GM21723 (cell line): ENCODE data around the gene MOCS3.

ENCODE experiments used
- ATAC-seq: cut with Tn5 transposase; IDR thresholded peaks from one replicate; pipeline ENCODE4 v1.9.1; 2021; ENCODE audit warnings: mild to moderate bottlenecking, moderate library complexity; ENCODE audit not compliant: unreplicated experiment

Gene MOCS3, protein sequence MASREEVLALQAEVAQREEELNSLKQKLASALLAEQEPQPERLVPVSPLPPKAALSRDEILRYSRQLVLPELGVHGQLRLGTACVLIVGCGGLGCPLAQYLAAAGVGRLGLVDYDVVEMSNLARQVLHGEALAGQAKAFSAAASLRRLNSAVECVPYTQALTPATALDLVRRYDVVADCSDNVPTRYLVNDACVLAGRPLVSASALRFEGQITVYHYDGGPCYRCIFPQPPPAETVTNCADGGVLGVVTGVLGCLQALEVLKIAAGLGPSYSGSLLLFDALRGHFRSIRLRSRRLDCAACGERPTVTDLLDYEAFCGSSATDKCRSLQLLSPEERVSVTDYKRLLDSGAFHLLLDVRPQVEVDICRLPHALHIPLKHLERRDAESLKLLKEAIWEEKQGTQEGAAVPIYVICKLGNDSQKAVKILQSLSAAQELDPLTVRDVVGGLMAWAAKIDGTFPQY

DNA sequence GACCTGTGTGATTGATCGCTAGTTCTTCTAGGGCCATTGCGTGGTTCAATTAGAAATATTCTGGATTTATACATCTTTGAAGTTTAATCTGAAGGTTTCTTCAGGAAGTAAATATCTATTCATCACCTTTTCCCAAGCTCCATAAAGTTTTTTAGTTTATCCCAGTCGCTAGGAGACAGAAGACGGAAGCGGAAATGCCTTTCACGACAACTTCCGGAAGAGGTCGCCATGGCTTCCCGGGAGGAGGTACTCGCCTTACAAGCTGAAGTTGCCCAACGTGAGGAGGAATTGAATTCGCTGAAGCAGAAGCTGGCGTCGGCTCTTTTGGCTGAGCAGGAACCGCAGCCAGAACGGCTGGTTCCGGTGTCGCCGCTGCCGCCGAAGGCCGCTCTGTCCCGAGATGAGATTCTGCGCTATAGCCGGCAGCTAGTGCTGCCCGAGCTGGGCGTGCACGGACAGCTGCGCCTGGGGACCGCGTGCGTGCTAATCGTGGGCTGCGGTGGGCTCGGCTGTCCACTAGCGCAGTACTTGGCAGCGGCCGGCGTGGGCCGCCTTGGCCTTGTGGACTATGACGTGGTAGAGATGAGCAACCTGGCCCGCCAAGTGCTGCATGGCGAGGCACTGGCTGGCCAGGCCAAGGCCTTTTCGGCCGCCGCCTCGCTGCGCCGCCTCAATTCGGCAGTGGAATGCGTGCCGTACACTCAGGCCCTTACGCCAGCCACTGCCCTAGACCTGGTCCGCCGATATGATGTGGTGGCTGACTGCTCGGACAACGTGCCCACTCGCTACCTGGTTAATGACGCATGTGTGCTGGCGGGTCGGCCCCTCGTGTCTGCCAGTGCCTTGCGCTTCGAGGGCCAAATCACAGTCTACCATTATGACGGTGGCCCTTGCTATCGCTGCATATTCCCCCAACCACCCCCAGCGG, at the start of gene MOCS3:
MOCS3 (plus strand) TSS at position 204 of the 928 bp plus-strand sequence; CDS start at position 229, 25 bp downstream.
- peak; percentile 83 for ATAC-seq

DNA sequence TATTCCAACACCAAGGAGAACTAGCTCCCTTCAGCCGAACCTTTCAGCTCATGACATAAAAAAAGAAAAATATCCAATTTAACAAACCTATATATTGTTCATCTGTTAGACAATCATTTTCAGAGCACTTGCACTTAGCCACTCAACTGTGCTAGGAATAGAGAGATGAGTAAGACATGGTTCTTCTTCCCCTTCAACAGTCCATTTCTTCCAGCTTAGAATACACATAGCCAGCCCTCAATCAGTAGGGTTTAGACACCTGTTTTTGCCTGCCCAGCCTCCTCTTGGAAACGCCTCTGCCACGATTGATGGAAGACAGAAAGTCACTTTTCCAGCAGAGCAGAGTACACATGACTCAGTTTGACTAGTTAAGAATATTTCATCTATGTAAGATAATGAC, 49.2 kb upstream of the MOCS3 start:
- ATAC-seq = no peak

DNA sequence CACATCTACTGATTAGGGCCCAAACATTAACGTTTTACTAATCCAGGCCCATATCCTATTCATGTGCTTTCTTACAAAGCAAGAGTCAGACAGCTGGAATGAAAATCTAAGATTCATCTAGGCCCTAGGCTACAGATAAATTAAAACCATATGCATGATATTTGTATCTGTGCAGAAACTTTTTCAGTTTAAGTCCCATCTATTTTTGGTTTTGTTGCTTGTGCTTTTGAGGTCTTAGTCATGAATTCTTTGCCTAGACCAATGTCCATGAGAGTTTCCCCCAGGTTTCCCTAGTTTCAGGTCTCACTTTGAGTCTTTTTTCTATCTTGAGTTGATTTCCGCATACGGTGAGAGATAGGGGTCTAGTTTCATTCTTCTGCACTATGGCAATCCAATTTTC, 47.6 kb upstream of the MOCS3 start:
- no peak for ATAC-seq

DNA sequence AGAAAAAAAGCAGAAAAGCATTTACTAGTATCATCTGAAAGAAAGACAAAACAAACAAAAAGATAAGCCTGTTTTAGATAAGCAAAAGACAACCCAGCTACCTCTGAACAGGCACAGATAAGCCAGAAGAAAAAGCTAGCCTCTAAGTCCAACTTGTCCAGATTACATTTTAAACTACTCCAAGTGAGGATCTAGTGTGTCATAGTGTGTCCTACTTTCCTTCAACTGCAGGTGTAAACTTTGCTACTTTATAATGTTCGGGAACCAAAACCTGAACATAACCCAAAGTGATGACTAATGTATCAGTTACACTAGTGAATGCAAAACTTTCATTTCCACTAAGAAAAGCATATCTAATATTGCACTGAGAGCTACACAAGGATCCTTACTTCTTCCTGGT, 46.9 kb upstream of the MOCS3 start:
- ATAC-seq = no peak

DNA sequence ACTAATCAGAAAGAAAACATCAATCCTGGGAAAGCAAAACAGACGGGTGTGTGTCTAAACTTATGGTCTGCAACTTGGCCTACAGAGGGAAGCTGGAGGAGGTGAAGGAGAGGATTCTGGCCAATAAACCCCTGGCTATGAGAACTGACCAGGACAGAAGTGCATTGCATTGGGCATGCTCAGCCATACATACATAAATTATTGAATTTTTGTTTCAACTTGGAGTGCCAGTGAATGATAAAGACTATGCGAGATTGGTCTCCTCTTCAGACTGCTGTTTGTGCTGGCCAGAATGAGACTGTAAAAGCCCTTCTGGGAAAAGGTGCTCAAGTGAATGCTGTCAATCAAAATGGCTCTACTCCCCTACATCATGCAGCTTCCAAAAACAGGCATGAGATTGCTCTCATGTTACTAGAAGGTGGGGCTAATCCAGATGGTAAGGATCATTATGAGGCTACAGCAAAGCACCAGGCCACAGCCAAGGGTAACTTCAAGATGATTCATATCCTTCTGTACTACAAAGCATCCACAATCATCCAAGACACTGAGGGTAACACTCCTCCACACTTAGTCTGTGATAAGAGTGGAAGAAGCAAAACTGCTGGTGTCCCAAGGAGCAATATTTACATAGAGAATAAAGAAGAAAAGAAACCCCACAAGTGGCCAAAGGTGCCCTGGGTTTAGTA, 44.8 kb upstream of the MOCS3 start:
- ATAC-seq = no peak

DNA sequence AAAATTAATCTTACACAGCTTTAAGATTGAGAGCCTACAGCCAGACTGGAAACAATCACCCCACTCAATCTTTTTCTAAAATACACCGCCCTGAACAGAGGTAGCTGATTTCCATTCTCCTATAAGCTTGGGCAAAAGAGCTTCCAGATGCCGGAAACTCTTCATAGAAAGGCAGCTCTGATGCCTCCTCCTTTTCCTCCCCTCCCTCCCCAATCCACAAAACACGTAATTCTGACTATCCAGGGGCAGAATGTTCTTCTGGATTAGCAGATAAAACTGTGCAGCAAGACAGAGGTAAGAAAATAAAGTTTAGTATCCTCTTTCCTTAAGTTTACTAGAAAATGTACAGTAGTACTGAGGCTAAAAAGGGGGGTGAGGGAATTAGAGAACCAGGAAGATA, 43.2 kb upstream of the MOCS3 start:
- no peak for ATAC-seq

DNA sequence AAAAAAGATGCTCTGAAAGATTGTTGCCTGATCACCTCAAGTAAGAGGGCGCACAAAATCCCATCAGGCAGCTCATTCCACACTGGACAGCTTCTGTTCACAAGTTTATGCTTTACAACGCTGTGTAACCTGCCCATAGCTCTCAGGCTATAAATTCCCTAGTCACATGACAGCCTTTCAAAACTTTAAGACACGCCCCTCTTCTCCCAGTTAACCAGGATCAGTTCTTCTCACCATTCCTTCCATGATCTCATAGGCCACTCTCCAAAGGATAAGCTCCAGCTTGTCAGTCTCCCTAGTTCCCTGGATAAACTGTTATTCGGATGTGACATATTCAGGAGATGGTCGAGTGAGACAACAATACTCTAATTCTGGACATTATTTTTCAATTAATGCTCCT, 42.4 kb upstream of the MOCS3 start:
- ATAC-seq = no peak

DNA sequence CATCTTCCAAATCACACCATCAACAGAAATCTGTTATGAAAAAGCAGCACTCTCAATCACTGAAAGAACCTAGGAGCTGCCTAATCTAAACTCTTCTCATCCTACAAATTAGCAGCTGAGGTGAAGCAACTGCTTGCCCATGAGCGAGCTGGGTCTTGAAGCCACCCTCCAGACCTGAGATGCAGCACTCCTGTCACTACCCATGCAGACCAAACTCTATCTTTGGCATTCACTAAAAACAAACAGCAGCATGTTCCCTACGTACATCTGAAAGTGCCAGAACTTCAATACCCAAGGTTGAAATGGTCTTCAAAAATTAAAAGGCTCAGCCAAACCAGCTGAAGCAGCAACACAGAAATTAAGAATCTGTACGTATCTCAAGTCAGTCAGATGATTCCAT, 41.7 kb upstream of the MOCS3 start:
- ATAC-seq = no peak

DNA sequence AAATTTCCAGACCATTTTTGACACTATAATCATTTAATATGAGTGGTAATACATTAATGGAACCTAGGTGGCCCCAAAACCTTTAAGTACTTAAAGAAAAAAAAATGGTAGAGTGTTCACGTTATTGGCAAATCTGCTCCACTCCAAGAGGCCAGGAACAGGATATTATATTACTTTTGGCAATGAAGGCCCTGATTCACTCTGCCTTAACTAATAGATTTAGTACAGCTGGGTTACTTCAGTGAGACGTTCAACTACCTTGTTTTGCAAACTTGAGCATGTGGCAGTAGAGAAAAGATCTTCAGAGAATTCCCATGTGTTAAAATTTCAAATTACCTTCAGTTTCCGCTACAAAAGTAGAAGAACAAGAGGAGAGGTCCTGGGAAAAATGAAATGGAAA, 40.2 kb upstream of the MOCS3 start:
- no peak for ATAC-seq

DNA sequence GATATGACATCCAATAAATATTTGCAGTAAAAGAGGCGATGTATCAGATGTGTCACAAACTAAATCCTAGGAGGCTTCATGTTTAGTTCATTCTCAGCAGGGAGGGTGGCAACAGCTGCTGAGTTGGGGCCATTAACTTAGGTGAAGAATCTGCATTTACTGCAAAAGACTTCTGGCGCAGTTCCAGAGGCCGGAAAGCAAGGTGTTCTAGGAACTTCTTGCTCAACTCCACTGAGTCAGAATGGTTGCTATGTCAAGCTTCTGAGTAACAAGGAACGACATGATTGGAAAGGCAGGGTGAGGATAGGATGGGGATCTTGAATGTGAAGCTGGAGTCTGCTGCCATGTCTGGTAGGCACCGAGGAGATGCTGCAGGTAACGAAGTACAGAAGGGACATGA, 39.1 kb upstream of the MOCS3 start:
- ATAC-seq = no peak

DNA sequence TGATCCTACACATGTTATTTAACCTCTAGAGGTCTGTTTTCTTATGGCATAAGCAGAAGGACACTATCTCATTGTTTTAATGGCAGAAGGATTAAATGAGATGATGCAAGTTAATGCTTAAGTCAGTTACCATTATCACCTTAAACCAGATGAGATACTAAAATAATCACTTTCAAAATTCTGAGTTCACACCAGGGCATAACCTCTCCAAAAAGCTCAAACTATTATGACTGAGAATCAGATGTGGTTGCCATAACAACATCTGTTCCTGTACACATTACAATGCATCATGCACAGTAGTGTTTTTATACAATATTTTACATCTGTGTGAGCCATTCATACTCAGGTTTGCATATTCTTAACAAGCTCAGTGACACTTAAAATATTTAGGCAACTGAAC, 37.6 kb upstream of the MOCS3 start:
- ATAC-seq = no peak

DNA sequence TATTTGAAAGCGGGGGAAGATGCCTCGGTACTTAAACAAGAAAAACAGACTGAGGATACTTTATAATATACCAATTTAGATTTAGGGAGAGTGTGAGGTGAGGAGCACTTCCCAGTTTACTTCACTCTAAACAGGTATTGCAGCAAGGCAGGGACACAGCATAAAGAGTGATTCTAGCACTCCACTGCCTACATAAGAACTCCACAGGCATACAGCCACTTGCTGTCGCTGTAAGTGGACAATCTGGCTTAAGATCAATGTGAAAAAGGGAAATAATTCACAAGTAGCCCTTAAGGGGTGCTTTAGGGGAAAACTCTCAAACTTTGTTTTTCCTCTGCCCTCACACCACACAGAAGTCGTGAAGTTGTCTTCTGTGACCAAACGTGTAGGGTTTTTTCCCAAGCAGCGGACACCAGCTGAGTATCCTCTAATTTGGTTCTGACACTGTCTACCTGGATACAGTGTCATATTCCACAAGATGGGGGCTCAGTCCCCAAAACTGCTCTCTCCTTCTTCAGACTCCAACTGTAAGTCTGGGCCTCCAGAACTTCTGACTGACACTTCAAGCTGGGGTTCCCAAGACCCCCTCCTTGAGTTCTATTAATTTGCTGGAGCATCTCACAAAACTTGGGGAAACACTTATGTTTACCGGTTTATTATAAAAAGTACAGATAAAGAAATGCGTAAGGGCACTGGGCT, 36.7 kb upstream of the MOCS3 start:
- ATAC-seq = no peak

DNA sequence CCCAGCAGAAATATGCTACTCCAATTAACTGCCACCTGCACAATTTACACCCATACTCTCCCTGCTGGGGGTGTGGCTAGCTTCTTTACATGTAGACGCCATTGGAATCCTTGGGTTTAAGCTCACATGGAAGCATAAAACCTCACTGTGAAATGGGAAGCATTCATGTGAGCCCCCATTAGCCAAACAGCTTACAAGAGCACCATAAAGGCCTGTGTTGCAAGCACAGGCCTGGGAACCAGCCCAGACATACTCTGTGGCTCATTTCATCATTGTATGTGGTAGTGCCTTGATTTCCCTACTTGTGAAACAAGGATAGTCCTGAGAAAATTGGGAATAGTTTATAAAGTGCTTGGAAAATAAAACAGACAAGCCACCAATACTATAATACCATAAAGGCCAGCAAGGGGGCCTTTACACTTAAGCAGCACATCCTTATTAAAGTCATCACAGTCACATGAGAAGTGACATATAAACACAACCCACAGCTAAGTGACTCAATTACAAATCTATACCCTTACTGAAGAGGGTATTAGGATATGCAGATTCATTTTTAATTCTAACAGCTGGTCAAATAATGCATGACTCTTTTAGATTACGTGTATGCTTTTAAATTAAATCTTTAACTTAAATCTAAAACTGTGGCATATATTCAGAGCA, 34.2 kb upstream of the MOCS3 start:
- no peak for ATAC-seq

DNA sequence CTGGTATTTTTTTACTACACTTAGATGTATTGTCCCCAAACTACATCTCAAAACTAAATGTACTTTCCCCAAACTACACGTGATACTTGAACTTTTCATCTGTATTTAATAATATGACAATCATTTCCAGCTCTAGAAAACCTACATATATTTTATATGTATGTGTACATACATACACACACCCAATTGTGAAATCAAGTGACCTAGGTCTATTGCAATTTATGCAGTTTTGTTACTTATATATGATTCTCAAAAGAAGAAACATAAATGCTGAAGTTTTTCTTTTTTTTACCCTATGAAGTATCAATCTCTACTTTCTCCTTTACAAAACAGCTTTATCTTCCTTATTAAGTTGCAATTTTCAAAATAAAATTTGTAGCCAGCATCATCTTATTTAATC, 32.1 kb upstream of the MOCS3 start:
- no peak for ATAC-seq

DNA sequence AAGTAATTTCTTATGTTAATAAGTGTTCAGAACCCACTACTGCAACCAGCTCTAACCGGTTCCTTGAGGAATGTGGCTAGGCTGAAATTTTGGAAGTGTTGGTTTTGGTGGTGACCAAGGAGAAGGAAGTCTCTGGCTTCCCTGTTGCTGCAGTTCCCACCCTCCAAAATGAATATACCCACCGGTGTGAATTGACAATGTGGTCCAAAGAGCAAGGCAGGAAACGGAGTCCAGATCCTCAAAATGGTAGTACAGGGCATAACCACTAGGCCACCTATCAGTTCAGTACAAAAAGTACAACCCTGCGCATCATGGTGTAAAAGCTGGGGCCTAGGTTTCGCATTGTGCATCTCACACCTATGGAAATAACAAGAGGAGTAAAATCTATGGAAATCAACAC, 30.1 kb upstream of the MOCS3 start:
- no peak for ATAC-seq

DNA sequence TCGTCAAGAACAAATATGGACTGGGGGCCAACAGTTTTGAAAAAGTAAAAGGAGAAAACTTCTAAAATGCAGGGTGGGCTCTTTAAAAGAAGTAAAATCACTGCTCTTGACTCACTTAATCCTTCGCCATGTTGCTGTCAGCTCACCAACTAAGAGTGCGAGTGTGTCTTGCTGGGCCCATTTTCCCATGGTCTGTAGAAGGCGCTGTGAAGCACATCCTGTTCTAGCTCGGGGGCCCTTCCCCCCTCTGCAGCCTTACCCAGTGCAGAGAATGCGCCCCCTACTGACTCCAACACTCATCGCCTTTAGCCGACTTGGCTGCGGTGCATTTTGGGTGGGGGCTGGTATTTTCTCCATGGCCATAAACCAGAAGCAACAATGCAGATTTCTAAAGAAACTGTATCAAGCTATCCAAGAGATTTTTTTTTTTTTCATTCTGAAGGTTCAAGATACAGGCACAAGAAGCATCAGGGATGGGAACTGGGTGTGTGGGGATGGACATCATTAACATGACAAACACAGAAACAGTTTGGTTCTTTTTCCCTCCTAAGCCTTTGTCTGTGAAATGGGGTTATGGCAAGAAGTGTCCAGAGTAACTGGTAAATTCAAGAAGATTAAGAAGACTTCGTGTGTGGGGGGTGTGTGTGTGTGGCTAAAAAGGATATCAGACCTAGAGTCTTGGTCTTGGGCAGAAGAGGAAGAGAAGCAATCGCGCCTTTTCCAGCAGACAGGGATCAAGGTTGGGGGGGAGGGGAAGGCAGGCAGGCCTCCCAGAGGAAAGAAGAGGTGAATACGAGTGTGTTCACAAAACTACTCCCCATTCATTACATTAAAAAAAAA, 29.1 kb upstream of the MOCS3 start:
- peak; percentile 64 for ATAC-seq

DNA sequence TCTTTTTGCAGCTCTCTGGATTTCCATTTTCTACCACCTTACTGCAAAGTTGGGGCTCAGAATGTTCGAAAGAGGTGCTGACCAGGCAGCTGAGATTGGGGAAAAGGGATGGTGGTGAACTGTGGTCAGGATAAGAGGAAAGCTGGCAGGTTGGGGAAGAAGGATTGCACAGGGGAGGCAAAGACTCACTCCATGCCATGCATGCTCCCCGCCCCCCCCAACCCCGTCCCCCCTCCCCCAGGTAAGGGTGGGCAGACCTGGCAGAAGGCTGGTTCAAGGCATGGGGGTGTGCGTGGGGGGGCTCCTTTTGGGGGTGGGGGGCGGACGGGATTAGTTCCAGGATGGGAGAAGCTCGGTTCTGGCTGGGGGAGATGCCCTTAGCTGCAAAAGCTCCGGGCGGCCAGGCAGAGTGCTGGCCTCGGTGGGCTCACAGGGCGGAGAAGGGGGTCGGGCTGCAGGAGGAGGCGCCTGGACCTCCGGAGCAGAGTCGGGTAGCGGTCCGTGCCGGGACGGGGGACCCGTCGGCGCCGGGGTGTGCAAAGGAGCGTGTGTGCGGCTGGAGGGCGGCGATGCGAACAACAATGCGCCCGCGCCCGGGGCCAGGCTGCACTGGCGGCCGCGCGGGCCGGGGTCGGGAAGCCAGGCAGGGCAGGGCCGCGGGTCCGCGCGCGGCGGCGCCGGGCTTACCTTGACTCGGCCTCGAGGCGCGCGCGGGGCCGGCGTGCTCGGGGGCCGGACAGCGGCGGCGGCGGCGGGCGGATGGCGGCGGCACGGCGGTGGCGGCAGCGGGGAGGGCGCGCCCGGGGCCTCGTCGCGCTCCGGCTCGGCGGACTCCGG, 28.3 kb upstream of the MOCS3 start:
- ATAC-seq = peak; percentile 5

DNA sequence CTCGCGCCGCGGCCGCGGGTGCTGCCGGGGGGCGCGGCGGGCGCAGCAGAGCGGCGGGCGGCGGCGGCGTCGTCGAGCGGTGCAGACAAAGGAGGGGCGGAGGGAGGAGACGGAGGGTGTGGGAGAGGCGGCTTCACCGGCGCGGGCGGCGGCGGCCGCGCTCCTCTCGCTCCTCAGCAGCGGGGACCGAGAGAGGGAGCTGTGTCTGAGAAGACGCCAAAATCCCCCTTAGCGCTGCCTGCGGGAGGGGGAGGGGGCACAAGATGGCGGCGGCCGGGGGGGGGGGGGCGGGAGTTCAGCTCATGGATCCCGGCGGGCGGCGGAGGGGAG, 27.7 kb upstream of the MOCS3 start:
- ATAC-seq = peak; percentile 14
